SK-N-SH treated with all-trans-retinoic acid at 6 μM for 48 hours (cell line): ENCODE measurements around the gene EPB41L5.

ENCODE experiments used
- ARNTL ChIP-seq: fragments of 450-650 bp; formaldehyde crosslinking; IDR thresholded peaks from 2 replicates; pipeline ENCODE4 v1.5.0; 2020; ENCODE audit warnings: low read depth, mild to moderate bottlenecking, moderate library complexity, borderline replicate concordance
- CSDC2 ChIP-seq: fragments of 250-450 bp; sonication (Bioruptor Pico); IDR thresholded peaks from 2 replicates; pipeline ENCODE4 v1.5.0; 2020; ENCODE audit warnings: mild to moderate bottlenecking, moderate library complexity
- OSR1 ChIP-seq: fragments of 250-450 bp; sonication (Bioruptor Pico); IDR thresholded peaks from 2 replicates; pipeline ENCODE4 v1.8.0; 2022; ENCODE audit warnings: moderate library complexity, mild to moderate bottlenecking, inconsistent platforms
- PATZ1 ChIP-seq: fragments of 250-450 bp; sonication (Bioruptor Pico); IDR thresholded peaks from 2 replicates; pipeline ENCODE4 v1.8.0; 2020; ENCODE audit warnings: mild to moderate bottlenecking, moderate library complexity, borderline replicate concordance
- ZFP3 ChIP-seq: fragments of 250-450 bp; sonication (Bioruptor Pico); IDR thresholded peaks from 2 replicates; pipeline ENCODE4 v1.5.0; 2020; ENCODE audit warnings: mild to moderate bottlenecking, moderate library complexity

- TF ChIP-seq CSDC2 (CRISPR knock-in tag): no peak
- no peak for TF ChIP-seq PATZ1 (CRISPR knock-in tag)
- TF ChIP-seq OSR1 (CRISPR knock-in tag): no peak
- TF ChIP-seq ARNTL: no peak
- peak; percentile 93 for TF ChIP-seq ZFP3 (CRISPR knock-in tag)
Observed at GRCh38 chr2:120037995-120038541, 25.2 kb downstream of the EPB41L5 start.
